AG08395 (cell line): ENCODE results near the gene SLC7A8.
"Not testable (repeated sequence)": the region's sequence is repeated elsewhere in the genome, so short reads cannot be mapped to it uniquely, and the experiment has no call there.

ENCODE experiments used
- DNase-seq: peaks from one replicate; pipeline ENCODE4 v3.0.0; 2012; ENCODE audit warnings: mixed read lengths, low spot score

The SLC7A8 gene

GRCh38 chr14:23113431-23114119 is 69.9 kb downstream of the SLC7A8 start:
- DNase-seq: no peak

GRCh38 chr14:23112359-23113178 is 70.9 kb downstream of the SLC7A8 start:
- no peak for DNase-seq

- no peak for DNase-seq
These were observed 72.7 kb downstream of the SLC7A8 start for GRCh38 chr14:23110579-23111365.

- no peak for DNase-seq
These were observed 73.7 kb downstream of the SLC7A8 start for GRCh38 chr14:23109769-23110168.

- DNase-seq: not testable (repeated sequence)
These were observed 75.3 kb downstream of the SLC7A8 start for GRCh38 chr14:23108169-23108568.

GRCh38 chr14:23107620-23108019 is 75.8 kb downstream of the SLC7A8 start:
- not testable (repeated sequence) for DNase-seq

- DNase-seq: no peak
These were observed 76.8 kb downstream of the SLC7A8 start for GRCh38 chr14:23106747-23107045.

- no peak for DNase-seq
These were observed 78.1 kb downstream of the SLC7A8 start for GRCh38 chr14:23105348-23105824.

GRCh38 chr14:23104591-23105347 is 78.7 kb downstream of the SLC7A8 start, which contains the start of gene CIROP:
Gene CIROP (minus strand): TSS chr14:23104989. CDS start chr14:23104920, 69 bp downstream.
- no peak for DNase-seq

- DNase-seq: no peak
These were observed 79.3 kb downstream of the SLC7A8 start for GRCh38 chr14:23104070-23104590.

- DNase-seq: no peak
These were observed 79.9 kb downstream of the SLC7A8 start for GRCh38 chr14:23103581-23103980.

- DNase-seq: no peak
These were observed 80.7 kb downstream of the SLC7A8 start for GRCh38 chr14:23102801-23103200.

GRCh38 chr14:23101986-23102625 is 81.4 kb downstream of the SLC7A8 start:
- DNase-seq: no peak

GRCh38 chr14:23101213-23101970 is 82.1 kb downstream of the SLC7A8 start:
- no peak for DNase-seq

GRCh38 chr14:23099212-23099861 is 84.1 kb downstream of the SLC7A8 start:
- DNase-seq: no peak

- no peak for DNase-seq
These were observed 85.7 kb downstream of the SLC7A8 start for GRCh38 chr14:23097786-23098185.

GRCh38 chr14:23095196-23096108 is 88.0 kb downstream of the SLC7A8 start, which contains the start of gene C14orf119:
Gene C14orf119 (plus strand): TSS chr14:23095505. CDS start chr14:23097659, 2,154 bp downstream.
- DNase-seq: peak; percentile 100

GRCh38 chr14:23094666-23095195 is 88.7 kb downstream of the SLC7A8 start, which contains the start of gene ACIN1:
Gene ACIN1 (minus strand): TSS chr14:23095136. CDS start chr14:23095112, 24 bp downstream.
- peak; percentile 85 for DNase-seq
